Transverse colon (tissue), 4 donors: ENCODE results near the gene UTF1.

Experiments used
- CTCF ChIP-seq, 5 experiments: fragments of 200-600 bp in 3 of 5; fragments of 450-650 bp in 2 of 5; sonication (generic) in 3 of 5; IDR thresholded peaks; 1 replicate in 2 of 5; 2 replicates in 3 of 5; pipeline ENCODE4 v1.5.1; 2016 to 2017; ENCODE audit warnings: antibody characterized with exemption in 5 of 5, inconsistent platforms in 3 of 5, mild to moderate bottlenecking in 2 of 5, moderate library complexity in 1 of 5
- EP300 ChIP-seq: sonication (generic); formaldehyde crosslinking; IDR thresholded peaks from one replicate; pipeline ENCODE4 v1.6.1; 2017; ENCODE audit warnings: antibody characterized with exemption, low read depth
- POLR2AphosphoS5 ChIP-seq, 3 donors: sonication (generic); formaldehyde crosslinking; IDR thresholded peaks; one replicate each; pipeline ENCODE4 v1.6.1; 2016; ENCODE audit warnings: antibody characterized with exemption in 3 of 3

- TF ChIP-seq CTCF (IDR thresholded peaks at IDR 0.05) (no peak), EP300 (no peak), POLR2AphosphoS5 (IDR thresholded peaks at IDR 0.05) (no peak)
Measured at GRCh38 chr10:133182190-133182589, 47.8 kb upstream of the UTF1 start.
